Medulla oblongata (tissue), 1 donor: ENCODE measurements around the gene ZNF384.

Source experiments
- DNase-seq: peaks from one replicate; pipeline ENCODE4 v3.0.0-alpha.2; 2015; ENCODE audit errors: extremely low spot score

Gene ZNF384

DNA sequence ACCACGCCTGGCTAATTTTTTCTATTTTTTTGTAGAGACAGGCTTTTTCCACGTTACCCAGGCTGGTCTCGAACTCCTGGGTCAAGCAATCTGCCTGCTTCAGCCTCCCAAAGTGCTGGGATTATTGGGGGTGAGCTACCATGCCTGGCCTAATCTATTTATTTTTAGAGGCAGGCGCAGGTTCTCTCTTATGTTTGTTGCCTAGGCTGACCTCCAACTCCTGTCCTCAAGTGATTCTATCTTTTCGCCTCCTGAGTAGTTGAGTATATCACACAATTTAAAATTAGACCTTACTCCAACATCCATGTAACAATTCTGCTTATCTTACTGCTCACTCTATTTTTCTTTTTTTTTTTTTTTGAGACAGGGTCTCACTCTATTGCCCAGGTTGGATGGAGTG is 35.2 kb downstream of the ZNF384 start:
- DNase-seq = no peak

DNA sequence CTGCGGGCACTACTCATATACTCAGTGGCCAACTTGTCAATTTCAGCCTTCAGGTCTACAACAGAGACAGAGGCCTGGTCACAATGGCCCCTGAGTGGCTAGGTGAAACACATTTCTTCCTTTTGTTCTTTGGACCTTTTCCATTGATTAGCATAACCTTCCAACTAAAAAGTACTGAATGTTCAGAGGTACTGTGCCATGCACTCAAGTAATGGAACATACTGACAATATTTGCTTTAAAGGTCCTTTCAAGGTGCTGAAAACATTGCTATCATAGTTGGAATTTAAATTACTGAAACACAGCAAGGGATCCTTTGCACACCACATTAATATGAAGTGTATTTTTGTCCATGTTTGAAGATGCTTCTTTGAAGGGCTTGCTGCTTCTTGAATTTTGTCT is 35.8 kb downstream of the ZNF384 start:
- no peak for DNase-seq

DNA sequence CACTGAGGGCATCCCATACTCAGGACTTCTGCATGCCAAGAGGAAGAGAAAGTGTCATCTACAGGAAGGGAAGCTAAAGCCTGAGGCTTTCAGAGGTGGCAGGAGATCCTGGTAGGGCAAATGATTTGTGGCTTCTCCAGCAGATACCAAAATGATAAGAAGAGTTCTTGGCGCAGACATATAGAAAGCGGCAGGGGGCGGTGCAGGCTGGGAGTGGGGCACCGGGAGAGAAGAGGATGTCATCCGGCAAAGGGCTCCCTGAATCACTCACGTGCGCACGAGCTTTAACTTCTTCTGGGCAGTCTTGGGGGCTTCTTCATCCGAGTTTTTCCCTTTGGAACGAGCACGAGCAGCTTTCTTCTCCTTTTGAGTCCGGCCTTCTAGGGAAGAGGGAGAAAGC is 36.8 kb downstream of the ZNF384 start:
- no peak for DNase-seq

DNA sequence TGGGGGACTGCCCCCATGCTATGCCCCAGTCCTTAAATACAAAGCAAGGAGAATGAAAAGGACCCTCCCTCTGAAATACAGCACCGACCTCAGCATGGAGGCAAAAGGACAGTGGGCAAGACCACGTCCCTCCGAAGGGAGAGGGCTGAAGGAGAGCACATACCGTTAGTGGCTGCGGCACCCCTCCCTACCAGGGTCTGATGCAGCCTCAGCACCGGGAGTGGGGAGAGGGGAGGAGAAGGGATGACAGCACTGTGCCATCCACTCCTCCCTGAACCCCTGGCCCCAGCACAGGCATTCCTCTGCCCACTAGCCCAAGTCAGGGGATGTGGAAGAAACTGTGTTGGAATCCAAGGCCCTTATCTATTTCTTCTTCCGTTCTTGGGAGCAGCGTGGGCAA is 38.3 kb downstream of the ZNF384 start:
- DNase-seq = no peak

DNA sequence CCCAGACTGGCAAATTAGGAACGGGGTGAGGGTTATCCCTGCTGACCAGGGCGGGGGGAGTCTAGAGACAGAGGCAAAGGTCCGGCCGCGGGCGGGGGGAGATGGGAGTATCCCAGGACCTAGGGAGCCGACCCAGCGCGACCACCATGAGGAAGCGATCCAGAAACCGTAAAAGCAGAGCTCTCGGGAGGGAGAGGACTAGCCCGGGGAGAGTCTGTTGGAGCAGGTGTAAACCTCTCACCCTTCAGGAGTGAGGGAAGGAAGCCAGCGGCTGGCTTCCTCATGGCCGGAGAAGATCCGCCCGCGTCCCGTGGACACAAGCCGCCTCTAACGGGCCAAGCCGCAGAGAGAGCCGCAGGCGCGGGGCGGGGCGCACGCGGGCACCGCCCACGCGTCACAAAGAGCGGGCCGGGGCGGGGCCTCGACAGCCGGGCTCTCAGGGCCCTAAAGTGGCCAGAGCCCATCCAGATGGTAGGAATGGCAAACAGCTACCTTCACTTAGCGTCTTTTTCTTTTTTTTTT is 42.0 kb downstream of the ZNF384 start, which contains the start of gene ACRBP:
ACRBP (minus strand) TSS at position 350 of the 522 bp plus-strand sequence; CDS start at position 284, 66 bp downstream.
- peak; percentile 85 for DNase-seq

DNA sequence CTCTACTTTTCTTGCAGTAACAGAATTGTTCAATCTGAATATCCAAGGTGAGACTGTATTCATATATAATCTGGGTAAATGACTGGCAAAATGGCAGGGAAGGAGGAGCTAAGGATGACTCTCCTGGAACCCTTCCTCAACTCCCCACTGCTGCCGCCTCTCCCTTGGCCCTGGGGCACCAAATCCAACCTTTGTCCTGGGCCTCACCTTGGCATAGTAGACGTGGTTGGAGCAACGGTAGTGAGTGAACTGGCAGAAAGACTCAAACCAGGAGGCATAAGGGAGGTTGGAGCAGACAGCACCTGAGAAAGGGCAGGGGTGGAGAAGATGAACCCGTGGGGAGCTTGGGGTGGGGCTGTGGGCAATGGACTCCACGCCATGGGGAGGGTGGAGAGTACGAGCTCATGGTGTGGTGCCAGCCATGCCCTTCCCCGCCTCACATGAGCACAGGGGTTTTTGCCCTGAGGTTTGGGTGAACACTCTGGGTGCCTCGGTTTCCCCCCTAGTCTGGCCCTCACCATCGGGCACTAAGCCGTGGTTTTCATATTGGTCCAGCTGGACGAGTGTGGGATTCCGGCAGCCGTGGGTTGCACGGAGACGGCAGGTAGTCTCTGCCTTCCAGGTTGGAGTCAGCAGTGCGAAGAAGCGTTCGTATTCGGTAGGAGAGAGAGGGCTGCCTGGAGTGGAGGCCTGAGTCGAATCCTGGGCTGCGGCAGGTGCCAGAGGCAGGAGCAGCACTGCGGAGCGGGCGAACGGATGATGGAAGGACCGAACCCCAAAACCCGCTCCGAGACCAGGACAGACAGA is 42.7 kb downstream of the ZNF384 start:
- DNase-seq = no peak

DNA sequence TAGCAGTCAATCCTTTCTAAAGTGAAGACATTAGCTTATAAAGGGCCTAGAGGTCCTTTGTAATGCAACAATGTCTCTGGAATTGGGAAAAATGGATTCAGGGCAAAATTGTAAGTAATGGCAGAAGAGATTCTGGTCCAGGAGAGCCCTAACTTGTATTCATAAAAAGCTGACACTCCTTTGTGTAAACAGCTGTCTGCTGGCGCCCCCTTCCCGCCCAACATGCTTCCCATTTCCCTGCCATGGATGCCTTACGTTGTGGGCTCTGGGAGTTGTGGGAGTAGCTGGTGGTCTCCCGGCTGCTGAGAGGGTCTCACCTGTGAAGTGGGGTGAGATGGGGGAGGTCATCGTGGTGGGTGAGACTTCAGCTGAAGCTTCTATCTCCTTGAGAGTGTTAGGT is 44.3 kb downstream of the ZNF384 start:
- DNase-seq = peak; percentile 63

DNA sequence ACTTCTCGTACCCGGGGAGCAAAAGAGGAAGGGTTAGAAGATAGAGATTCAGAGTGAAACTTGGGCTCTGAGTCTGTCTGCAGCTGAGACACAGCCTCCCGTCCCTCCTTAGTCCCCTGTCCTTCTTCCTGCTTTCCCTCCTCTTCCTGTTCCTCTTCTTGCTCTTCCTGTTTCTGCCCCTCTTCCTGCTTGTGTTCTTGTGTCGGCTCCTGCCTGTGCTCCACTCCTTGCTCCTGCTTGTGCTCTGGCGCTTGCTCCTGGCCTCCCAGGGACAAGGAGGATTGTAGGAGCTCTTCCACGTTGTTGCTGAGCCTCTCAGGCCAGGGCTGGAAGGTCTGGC is 44.9 kb downstream of the ZNF384 start:
- peak; percentile 81 for DNase-seq

DNA sequence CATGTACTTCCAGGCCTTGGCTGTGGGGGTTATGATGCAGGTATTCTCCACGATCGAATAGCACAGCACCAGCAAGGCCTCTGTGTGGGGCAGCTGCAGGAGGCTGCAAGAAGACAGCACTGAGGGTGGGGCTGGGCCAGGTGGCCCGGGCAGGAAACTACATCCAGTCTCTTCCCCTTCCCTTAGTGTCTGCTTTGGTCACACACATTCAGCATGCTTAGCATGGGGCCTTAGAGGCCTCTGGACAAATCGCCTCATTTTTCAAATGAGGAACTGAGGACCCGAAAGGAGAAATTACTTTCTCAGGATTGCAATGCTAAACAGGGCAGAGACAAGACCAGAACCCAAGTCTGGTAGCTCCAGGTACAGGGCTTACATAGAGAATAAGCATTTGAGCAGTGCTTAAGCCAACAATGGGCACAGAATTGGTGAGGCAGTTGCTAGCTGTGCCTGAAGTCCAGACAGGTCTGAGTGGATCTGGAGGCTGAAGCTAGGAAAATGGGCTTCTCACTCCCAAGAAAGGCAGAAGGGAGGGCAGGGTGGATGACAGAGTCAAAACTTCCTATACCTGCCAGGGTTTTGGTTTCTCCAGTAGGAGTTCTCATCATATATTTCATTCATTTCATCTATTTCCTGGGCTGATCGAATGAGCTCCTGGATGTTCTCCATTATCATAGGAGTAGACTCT is 45.5 kb downstream of the ZNF384 start:
- DNase-seq = peak; percentile 81

DNA sequence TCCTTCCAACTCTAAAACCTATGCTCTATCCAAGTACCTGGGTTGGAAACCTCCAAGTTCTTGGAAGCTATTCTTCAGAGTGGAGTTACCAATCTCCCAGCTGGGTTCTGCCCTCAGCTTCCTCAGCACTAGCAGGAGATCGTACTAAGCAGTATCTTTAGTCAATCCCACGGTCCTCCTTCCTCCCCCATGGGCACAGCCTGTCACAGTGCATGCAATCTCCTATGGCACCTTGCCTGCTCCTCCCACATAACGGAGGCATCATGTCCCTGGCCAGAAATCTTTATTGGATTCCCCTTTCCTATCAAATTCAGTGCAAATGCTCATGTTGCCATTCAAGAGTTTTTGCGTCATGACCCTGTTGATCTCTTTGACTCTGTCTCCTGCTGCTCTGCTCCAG is 48.0 kb downstream of the ZNF384 start:
- DNase-seq = no peak

DNA sequence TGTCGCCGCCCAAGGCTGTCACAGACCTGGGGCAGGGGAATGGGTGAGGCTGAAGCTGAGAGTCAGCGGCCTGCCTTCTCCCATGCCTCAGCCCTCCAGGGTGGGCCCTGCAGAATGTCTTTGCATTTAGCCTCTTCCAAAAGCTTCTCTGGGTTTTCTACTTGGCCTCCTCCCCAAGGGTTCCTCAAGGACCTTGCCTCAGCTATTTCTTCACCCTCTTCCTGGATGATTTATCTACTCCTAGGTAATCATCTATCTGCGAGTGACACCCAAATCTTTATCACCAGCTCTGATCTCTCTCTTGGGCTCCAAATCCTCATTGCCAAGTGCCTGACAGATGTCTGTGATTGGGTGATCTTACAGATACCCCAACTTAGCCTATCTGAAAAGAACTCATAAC is 48.7 kb downstream of the ZNF384 start:
- no peak for DNase-seq

DNA sequence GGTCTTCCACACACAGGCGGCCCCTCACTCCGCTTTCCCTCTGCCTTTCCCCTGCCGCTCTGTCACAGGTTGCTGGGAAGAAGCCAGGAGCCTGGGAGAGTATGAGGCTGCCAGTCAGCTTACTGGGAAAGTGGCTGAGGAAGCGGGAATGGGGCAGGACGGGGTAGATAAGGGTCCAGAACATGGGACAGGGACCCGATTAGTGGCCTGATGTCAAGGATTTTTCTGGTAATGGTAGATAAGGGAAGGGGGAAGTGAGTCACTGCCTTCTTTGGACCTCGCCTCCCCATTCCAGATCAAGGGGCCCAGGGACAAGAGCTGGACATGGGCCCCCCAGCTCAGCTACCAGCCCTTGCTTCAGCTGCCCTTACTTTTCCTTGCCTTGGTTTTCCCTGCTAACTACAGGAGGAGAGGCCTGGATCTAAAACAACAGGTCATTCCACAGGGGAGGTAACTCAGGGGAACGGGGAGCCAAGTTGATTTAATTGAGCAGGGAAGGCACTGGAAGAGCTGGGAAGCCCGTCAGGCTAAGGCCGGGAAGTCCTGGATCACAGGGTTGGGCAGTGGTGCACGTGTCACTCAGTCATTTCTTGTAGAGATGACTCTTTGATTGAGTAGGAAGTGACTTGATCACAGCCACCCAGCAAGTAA is 49.9 kb downstream of the ZNF384 start:
- DNase-seq = no peak

DNA sequence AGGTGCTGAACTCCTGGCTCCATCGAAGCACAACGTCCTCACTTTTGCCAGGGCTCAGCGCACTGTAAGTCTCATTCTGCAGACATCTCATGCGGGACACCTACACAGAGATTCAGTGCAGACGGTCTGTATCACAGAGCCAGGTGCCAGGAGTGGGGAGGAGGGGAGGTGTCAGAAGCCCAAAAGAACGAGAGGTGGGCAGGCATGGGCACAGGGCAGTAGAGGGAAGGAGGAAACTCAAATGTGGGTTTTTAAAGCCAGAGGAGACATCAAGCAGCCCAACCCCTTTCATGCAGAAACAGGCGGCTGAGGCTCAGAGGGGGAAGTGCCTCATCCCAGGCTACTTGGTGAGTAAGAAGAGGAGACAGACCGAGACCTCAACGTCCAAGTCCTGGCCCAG is 50.9 kb downstream of the ZNF384 start:
- DNase-seq = peak; percentile 54

DNA sequence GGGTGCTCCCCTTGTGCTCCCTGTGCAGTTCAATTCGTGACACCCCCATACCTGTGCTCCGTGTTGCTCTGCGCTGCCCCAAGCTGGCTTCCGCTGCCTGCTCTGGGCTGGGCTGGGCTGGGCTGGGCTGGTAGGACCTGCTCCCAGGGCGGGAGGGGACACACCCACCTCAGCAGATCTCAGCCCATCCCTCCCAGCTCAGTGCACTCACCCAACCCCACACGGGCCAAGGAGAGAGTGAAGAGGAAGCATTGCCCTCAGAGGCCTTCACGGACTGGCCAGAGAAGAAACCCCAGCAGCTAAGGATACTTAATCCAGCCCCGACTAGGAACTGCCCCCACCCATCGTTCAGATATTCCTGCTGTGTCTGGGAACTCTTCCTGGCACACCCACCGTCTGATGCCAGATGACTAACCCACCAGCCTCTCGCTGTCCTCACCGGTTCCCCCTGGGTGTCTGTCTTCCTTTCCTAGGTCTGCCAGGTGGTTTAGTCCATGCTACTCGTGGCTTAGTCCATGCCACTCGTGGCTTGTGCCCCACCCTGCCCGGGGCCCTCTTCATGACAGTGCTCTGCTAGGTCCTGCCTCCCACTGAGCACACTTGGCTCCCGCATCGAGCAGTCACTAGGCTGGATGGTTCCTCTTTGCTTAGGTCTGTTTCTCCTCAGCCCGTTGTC is 53.2 kb downstream of the ZNF384 start, which contains the start of gene LPAR5:
LPAR5 (minus strand) TSS at position 104 of the 676 bp plus-strand sequence. CDS start 14,711 bp downstream, outside the sequence.
- DNase-seq = peak; percentile 62

DNA sequence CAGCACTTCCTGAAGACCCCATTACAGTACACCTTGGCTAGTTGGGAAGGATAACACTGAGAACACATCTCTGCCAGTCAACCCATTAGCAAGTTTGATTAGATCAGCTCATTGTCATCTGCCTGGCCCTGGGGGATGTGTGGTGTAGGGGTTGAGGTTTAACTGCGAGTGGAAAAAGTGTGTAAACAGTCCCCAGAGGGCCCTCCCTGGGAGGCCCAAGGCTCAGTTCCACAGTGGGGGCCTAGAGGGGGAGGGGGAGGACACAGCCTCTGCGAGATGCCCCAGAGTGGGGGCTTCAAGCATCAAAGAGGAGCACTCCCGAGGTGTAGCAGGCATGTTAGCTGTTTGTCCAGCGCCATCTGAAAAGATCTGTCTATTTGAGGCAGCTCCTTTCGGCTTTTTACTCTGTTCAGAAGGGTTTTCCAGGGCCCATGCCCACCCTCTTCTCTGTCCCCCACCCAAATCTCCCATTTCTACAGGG is 53.8 kb downstream of the ZNF384 start:
- no peak for DNase-seq

DNA sequence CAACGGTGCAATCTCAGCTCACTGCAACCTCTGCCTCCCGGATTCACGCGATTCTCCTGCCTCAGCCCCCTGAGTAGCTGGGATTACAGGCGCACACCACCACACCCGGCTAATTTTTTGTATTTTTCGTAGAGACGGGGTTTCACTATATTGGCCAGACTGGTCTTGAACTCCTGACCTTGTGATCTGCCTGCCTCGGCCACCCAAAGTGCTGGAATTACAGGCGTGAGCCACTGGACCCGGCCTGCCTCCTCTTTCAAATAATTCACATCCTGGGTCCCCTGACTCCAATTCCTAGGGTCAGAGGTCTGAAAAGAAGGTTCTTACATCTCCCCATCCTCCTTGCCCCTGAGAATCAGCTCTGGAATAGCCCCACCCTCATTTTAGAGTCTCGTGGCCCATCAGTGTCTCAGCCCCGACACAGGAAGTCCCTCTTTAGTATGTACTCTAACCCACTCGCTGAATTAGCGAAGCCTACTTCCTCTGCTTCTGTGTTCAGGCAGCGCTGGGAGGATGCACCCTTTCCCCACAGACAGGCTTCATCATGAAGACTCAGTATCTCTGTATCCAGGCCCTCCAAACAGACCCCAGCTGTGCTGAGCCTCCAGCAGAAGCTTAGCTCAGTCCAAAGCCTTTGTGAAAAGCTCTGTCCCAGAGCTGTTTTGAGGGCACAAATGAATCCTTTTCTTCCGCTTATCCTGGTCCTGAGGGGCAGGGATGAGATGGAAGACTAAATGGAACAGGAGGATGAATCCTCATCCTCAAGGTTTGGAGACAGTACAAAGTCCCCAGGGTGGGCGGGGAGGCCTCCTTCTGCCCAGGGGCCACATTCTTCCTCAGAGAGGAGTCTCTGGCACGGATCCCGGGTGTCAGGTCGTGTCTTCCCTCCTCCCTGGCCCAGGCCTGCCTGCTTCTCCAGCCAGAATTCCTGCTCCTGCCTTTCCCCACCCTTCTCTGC is 56.9 kb downstream of the ZNF384 start:
- DNase-seq = peak; percentile 77

DNA sequence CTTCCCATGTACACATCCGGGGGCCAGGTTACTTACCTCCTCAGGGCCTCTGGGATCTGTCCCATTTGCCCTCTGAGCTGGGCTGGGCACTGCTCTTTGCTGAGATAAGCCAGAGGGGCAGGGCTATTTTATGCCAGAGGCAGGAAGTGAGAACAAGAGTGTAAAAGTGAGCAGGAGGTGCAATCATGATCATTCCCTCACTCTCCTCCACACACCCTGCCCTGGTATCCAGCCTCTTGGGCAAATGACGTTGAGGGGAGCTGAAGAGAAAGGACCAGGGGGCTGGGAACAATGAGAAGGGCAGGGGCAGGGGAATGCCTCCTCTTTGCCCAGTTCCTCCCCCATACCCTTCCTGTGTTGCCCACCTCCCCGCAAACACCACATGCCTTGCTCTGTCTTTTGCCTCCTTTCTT is 57.6 kb downstream of the ZNF384 start:
- no peak for DNase-seq

DNA sequence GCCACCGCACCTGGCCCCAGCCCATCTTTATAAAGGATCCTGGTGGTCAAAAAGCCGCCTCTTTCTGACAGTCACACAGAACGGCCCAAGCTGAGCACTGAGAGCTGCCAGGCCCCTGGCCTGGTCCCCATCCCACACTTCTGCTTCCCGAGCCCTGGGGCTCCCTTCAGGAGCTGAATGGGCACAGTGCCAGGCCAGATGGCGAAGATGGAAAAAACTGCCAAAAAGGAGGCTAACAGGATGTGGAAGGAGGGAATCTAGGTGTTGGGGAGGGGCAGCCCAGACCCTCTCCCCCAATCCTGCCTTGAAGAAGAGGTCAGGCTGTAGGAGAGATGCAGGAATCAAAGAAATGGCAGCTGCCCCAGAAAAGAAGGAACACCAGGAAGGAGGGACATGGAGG is 58.4 kb downstream of the ZNF384 start:
- DNase-seq = no peak

DNA sequence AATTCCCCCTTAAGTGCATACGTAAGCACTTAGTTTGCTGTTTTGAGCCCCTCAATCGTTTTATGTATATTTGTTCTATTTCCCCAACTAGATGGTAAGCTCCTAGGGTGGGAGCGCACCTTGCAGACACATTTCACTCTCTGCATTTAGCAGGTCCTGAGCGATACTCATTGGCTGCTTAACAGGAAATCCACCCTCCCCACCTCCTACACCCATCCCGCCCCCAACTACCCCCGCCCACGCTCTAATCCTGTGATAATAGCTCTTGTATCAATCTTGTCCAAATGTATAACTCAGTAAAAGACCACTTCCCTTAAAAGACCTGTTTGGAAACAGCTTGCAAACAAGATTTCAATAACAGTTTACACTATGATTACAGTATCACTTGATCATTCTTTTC is 61.6 kb downstream of the ZNF384 start:
- DNase-seq = no peak

DNA sequence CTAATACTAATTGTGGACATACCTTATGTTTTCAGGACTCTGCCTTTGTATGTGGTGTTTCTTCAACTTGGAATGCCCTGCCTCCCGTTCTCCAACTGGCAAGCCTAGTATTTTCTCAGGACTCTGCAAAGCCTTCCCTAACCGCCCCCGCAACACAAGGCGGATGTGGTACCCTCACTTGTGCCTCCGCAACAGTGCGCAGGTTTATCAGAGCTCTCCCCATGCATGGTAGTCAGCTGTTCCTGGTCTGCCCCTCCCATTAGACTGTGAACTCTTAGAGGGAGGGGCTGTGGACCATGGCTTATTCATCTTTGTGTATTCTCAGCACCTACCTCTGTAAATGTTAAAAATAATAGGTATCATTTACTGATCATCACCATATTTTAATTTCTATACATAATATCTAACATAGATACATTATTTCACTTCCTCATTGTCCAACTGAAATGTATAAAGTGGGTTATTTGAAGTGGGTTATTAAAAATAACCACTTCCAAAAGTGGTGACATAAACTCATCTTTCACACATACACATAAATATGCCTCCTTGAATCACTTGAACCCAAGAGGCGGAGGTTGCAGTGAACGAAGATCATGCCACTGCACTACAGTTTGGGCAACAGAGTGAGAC is 62.4 kb downstream of the ZNF384 start:
- DNase-seq = no peak
